ENCODE data around the gene GAMT.

DNA sequence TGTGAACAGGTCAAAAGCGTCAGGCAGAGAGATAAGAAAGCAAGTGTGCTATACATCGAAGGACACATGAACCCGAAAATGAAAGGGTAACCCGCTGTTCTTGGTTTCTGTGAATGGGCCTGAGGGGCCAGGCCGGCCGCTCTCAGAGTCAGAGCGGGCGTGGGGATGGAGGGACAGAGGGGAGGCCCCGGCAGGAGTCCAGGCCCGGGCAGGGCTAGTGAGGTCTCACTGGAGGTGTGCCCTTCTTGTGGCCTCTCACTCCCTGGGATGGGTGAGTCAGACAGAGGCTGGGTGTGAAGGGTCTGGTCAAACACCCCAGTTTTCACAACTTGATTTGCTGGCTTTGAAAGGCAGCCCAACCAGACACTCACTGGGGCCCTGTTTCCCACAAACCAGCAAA is 35.0 kb downstream of the GAMT start:
- TF ChIP-seq, protein P1, sequence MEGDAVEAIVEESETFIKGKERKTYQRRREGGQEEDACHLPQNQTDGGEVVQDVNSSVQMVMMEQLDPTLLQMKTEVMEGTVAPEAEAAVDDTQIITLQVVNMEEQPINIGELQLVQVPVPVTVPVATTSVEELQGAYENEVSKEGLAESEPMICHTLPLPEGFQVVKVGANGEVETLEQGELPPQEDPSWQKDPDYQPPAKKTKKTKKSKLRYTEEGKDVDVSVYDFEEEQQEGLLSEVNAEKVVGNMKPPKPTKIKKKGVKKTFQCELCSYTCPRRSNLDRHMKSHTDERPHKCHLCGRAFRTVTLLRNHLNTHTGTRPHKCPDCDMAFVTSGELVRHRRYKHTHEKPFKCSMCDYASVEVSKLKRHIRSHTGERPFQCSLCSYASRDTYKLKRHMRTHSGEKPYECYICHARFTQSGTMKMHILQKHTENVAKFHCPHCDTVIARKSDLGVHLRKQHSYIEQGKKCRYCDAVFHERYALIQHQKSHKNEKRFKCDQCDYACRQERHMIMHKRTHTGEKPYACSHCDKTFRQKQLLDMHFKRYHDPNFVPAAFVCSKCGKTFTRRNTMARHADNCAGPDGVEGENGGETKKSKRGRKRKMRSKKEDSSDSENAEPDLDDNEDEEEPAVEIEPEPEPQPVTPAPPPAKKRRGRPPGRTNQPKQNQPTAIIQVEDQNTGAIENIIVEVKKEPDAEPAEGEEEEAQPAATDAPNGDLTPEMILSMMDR (IDR thresholded peaks at IDR 0.05): no peak
- no peak for TF ChIP-seq POLR2A (IDR thresholded peaks at IDR 0.05)
